ENCODE results near the gene SLC48A1. TPM values are rescaled to one million over a fixed set of nuclear protein-coding genes. Genes with fewer than 3 reads are reported as not detected.

The SLC48A1 gene
- total and polyA plus RNA-seq, 2 experiments from 2014 or later, result 26.2 to 29.2 TPM

- DNase-seq (ENCODE audit: low read depth in 1 of 2, low spot score in 1 of 2), result no peak
- no peaks in the 10 kb centered on the region for H3K27me3 ChIP-seq
- no peaks in the 10 kb centered on the region for H3K4me1 ChIP-seq (ENCODE audit: low read depth)
- no peaks in the 10 kb centered on the region for H3K9me3 ChIP-seq (ENCODE audit: low read depth)
- H3K27ac ChIP-seq, result no peak overlapping the region
- H3K36me3 ChIP-seq, result no peaks in the 10 kb centered on the region
- no peak for TF ChIP-seq CTCF (IDR thresholded peaks at IDR 0.05; ENCODE audit: low read depth, low read length)
- H3K4me3 ChIP-seq, result no peak overlapping the region
Observed at GRCh38 chr12:47747596-47748506, 25.2 kb upstream of the SLC48A1 start.

- DNase-seq (ENCODE audit: low read depth in 1 of 2, low spot score in 1 of 2), result no peak
- H3K27me3 ChIP-seq, result no peaks in the 10 kb centered on the region
- no peaks in the 10 kb centered on the region for H3K4me1 ChIP-seq (ENCODE audit: low read depth)
- H3K36me3 ChIP-seq, result no peaks in the 10 kb centered on the region
- no peaks in the 10 kb centered on the region for H3K9me3 ChIP-seq (ENCODE audit: low read depth)
- no peak overlapping the region for H3K27ac ChIP-seq
- no peak overlapping the region for H3K4me3 ChIP-seq
- TF ChIP-seq CTCF (IDR thresholded peaks at IDR 0.05; ENCODE audit: low read depth, low read length), result no peak
Observed at GRCh38 chr12:47748507-47748828, 24.6 kb upstream of the SLC48A1 start.

DNA sequence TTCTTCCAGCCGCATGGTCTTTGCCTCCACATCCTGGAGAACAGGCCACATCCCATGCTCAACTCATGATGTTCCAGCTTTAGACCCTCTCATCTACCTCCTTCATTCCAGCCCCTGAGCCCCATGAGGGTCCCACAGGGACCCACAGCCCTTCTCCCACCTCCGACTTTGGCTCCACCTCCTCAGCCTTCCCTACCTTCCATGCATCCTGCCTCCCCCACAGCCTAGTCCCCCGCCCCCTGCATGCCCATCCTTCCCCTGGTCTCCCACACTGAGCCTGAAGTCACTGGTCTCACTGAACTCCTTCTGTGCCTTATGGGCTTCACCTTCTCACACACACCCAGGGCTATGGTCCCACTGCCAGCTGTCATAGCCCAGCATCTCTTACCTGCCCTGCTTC is 24.1 kb upstream of the SLC48A1 start:
- no peak for DNase-seq (ENCODE audit: low read depth in 1 of 2, low spot score in 1 of 2)
- H3K27me3 ChIP-seq, result no peaks in the 10 kb centered on the region
- no peak for TF ChIP-seq CTCF (IDR thresholded peaks at IDR 0.05; ENCODE audit: low read depth, low read length)
- no peaks in the 10 kb centered on the region for H3K9me3 ChIP-seq (ENCODE audit: low read depth)
- H3K27ac ChIP-seq, result no peak overlapping the region
- no peaks in the 10 kb centered on the region for H3K36me3 ChIP-seq
- no peaks in the 10 kb centered on the region for H3K4me1 ChIP-seq (ENCODE audit: low read depth)
- no peak overlapping the region for H3K4me3 ChIP-seq

DNA sequence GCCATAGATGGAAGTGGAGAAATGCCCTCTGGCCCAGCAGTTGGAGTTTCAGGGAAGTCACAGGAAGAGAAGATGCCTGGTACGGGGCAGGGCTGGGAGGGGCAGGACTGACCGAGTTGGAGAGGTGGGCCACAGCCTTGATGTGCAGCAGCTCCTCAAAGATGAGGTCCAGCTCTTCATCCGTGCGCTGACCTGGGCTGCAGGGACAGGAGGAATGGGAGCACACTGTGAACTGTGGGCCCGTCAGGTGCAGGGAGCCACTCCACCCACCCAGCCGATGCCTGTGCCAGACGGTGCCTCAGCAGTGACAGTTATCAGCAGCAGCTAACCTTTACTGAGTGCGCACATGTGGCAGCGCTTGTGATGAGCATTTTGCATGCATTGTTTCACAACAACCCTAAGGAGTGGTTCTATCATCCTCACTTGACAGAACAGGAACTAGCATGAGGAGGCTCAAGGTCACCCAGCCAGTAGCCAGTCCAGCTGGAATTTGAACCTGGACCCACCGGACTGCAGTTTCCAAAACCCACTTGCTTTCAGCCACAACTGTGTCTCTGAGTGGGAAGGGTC is 22.7 kb upstream of the SLC48A1 start:
- TF ChIP-seq CTCF (IDR thresholded peaks at IDR 0.05; ENCODE audit: low read depth, low read length), result no peak
- no peaks in the 10 kb centered on the region for H3K4me1 ChIP-seq (ENCODE audit: low read depth)
- no peak overlapping the region for H3K4me3 ChIP-seq
- no peak overlapping the region for H3K27ac ChIP-seq
- no peaks in the 10 kb centered on the region for H3K27me3 ChIP-seq
- H3K36me3 ChIP-seq, result no peaks in the 10 kb centered on the region
- H3K9me3 ChIP-seq (ENCODE audit: low read depth), result no peaks in the 10 kb centered on the region
- no peak for DNase-seq (ENCODE audit: low read depth in 1 of 2, low spot score in 1 of 2)

DNA sequence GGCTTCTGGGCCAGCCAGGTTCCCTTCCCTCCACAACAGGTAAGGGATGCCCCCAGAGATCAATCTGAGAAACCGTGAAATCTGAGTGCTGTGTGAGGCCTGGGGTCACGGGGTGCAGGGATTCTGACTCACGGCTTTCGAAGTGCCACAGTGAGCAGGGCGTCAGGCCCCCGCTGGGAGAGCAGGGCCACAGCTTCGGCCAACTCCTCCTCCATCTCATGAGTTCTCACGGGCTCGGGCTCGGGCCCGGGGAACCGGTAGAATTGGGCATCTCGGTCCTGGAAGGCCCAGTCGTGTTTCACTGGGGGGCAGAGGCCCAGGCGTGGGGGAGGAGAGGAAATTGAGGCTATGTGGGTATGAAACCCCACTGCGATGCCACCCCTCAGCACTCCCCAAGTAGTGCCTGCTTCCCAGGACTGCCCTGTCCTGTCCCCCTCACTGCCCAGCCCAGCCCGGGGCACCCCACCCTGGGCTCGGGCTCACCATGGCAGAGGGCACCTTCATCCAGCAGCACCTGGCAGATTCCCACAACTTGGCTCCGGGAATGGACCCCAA is 22.0 kb upstream of the SLC48A1 start:
- H3K27ac ChIP-seq, result no peak overlapping the region
- no peak for TF ChIP-seq CTCF (IDR thresholded peaks at IDR 0.05; ENCODE audit: low read depth, low read length)
- H3K4me3 ChIP-seq, result no peak overlapping the region
- H3K9me3 ChIP-seq (ENCODE audit: low read depth), result no peaks in the 10 kb centered on the region
- H3K4me1 ChIP-seq (ENCODE audit: low read depth), result no peaks in the 10 kb centered on the region
- H3K27me3 ChIP-seq, result no peaks in the 10 kb centered on the region
- DNase-seq (ENCODE audit: low read depth in 1 of 2, low spot score in 1 of 2), result no peak
- H3K36me3 ChIP-seq, result no peaks in the 10 kb centered on the region
